HG02884 (cell line): ENCODE results near the gene SUZ12.
"Not testable (repeated sequence)": the region's sequence is repeated elsewhere in the genome, so short reads cannot be mapped to it uniquely, and the experiment has no call there.

Source experiments
- ATAC-seq: cut with Tn5 transposase; IDR thresholded peaks from one replicate; pipeline ENCODE4 v1.9.1; 2021; ENCODE audit warnings: mild to moderate bottlenecking, moderate library complexity; ENCODE audit not compliant: unreplicated experiment

SUZ12 gene

DNA sequence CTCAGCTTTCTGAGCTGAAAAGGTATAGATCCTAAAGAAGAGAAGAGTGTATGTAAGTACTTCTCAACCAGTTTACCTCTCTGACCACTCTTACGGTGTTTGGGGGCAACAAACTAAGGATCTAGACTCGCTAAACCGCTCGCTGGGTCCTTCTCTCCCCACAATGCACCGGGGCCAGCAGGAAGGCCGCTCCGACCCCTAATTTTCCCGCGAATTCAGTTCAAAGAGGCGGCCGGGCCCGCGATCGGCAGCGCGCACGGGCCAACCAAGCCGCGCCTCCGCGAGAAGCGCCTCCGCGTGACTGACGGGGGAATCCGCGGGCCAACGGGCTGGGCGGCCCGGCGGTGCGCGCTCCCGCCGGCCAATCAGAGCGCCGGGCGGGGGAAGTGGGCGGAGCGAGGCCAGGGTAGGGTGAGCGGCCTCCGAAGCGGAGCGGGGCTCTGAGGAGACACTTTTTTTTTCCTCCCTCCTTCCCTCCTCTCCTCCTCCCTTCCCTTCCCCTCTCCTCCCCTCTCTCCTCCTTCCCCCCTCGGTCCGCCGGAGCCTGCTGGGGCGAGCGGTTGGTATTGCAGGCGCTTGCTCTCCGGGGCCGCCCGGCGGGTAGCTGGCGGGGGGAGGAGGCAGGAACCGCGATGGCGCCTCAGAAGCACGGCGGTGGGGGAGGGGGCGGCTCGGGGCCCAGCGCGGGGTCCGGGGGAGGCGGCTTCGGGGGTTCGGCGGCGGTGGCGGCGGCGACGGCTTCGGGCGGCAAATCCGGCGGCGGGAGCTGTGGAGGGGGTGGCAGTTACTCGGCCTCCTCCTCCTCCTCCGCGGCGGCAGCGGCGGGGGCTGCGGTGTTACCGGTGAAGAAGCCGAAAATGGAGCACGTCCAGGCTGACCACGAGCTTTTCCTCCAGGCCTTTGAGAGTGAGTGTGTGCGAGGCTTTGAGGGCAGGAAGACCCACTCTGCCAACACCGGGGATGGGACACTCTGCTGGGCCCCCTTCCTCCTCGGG is at the start of gene SUZ12:
SUZ12 (plus strand) TSS at position 393 of the 995 bp plus-strand sequence; CDS start at position 633, 240 bp downstream.
- ATAC-seq: peak; percentile 93

DNA sequence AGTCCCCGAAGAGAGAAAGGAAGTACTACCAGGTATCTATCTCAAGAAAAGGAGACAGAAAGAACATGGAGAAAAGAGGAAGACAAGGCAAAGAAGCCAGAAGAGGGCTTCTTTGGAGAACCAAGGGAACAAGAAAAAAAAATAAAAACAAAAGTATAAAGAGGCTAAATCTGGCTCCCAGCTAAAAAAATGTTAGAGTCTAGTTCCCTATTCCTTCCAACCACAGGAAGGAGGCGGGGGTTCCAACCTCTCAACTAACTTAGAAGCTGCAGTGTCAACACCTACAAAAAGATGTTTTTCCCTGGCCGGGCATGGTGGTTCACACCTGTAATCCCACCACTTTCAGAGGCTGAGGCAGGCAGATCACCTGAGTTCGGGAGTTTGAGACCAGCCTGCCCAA is 48.7 kb upstream of the SUZ12 start:
- no peak for ATAC-seq

DNA sequence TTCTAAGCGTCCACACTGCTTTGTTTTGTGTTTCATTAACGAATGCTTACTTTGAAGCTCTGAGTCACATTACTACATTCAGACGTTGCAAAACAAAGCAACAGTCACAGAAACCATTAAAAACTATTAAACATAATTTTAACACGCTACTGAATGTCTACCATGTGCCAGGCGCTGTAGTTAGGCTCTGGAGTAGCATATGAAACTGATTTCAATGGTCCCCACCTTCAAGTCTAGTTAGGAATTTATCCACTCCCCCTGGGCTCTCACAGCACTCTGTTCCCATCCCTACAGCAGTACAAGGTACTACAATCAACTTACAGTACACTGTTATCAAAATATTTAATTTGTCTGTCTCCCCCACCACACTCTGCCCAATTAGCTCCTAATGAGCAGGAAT is 35.9 kb upstream of the SUZ12 start:
- no peak for ATAC-seq

DNA sequence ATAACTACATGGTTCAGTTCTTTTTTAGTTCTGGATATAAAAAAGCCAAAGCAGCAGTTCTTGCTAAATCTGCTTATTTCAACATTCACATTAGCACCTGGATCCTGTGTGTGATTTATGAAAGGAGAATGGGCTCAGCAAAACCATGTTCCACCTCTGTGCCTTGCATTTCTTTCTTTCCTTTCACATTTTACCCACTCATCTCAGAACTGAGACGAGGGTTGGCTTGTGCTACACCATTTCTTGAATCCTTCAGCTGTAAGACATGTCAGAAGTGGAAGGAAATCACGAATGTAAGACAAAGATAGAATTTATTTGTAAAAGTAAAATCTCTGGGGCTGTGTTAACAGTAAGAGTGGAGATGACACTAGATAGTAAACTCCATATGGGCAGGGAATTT is 34.1 kb upstream of the SUZ12 start:
- ATAC-seq: no peak

DNA sequence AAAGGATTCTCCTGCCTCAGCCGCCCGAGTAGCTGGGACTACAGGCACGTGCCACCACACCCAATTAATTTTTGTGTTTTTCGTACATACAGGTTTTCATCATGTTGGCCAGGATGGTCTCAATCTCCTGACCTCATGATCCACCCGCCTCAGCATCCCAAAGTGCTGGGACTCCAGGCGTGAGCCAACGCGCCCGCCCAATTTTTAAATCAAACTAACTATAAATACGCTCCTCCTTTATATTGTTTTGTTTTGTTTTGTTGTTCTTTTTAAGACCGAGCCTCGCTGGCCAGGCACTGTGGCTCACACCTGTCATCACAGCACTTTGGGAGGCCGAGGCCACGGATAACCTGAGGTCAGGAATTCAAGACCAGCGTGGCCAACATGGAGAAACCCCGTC is 33.4 kb upstream of the SUZ12 start:
- no peak for ATAC-seq

DNA sequence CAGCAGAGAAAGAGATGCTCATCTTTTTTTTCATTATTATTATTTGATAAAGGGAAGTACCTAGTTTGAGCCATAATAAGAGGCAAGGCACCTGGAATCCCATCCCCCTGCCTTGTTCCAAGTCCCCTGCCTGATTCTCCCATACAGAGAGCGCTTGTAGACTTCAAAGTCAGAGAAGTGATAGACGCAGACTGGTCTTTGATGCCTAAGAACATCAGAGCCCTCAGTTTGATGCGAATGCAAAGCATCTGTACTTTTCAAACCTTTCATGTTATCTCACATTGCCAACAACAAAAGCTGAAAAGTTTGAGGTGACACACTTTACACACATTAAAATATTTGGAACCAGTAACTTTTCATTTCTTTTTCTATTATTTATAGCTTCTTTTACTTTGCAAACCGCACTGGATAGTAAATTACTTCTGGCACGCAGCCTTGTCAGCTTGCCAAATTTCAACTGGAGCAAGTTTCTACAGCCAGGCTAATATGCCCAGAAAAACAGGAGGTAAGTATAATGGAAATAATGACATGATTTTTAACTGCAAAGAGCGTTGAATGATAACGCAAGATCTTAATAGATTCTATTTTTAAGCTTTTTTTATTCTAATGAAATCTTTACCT is 29.4 kb upstream of the SUZ12 start:
- ATAC-seq: no peak

DNA sequence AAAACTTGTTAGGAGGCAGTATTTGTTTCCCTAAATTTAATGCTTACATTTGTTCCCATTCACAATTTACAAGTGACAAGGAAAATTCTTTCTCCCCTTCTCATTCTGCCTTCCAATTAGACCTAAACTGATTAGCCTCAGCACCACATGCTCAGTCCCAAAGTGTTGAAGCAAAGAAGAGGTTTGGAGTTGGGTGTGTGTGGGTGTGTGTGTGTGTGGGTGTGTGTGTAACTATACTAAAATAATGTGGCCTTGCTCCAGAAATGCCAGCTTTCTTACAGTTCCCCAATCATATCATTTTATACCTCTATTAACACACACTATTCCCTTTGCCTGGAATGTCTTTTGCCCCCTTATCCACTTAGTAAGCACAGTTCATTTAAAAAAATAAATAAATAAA is 28.4 kb upstream of the SUZ12 start:
- ATAC-seq: no peak

DNA sequence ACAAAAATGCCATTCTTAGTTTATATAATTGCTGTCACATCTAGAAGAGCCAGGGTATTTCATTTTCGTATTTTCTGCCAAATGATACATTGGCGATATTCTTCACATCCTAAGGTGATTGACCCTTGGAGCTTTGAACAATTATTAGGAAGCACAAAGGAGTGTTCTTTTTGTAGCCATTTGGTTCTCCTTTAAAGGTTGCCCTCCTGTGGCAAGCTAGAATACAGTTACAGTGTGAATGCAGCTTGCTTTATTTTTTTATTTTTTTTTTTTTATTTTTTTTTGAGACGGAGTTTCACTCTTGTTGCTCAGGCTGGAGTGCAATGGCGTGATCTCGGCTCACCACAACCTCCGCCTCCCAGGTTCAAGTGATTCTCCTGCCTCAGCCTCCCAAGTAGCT is 24.1 kb upstream of the SUZ12 start:
- not testable (repeated sequence) for ATAC-seq

DNA sequence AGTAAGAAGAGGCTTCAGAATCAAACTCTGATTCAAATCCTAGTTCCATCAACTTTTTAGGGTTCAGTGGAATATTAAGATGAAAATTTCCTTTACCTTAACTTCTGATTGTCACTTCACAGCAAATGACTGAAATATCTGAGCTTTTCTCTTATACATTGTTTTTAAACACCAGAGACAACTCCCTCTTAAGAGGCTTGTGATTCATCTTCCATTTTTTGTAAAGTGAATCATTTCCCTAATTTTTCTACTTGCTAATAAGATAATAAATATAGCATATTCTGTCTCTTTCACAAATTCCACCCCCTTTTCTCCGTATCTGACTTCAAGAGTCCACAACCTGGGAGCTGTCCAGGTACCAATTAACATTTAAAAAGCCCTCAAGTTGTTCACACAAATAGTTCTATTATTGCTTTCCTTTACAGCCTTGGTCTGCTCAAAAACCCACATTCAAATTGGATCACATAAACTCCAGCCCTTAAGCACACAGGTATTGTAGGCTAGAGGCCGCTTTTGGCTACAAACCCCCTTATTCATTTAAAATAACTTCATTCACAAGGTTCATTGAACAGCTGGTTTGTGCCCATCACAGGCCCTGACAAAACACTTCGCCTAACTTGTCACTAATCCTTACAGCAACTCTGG is 21.2 kb upstream of the SUZ12 start:
- ATAC-seq: no peak

DNA sequence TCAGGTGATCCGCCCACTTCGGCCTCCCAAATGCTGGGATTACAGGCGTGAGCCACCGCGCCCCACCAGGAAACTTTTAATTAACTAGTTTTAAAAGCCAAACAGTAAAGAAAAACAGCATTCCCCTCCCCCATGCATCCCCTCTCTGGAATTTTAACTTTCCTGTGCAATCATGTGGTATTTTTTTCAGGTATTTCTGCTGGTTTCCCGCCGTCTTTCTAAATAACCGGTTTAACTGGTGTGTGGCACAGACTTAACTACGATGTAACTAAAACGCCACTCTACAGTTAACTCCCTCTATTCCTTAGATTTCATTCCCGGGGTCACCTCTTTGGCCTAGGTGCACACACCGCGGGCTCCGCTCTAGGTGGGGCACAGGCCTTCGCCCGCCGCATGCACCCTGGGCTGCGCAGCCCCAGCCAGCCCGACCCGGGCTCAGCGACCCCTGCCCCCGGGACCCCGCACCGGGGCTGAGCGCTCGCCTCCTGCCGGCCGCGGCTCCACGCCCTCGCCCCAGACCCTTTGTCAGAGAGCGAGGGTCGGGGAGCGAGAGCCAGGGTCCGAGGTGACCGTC is 20.2 kb upstream of the SUZ12 start:
- ATAC-seq: no peak

DNA sequence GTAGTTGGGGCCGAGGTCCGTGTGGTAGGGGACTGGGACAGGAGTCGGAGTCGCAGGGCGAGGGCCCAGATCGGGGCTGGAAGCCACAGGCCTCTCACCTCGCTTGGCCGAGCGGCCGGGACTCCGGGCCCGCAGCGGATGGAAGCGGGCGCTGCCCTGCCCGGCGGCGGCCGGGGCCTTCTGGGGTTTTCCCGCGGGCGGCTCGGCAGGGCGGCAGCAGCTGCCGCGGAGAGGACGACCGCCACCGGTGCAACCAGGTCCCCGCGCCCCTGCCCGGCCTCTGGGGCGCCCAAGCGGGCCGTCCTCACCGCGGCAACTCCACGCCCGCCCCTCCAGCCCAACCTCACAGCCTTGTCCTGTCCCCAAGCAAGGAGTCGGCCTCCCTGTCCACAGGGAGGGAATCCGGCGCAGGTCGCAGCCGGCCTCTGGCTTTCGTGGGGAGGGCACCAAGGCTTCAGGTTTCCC is 19.7 kb upstream of the SUZ12 start:
- no peak for ATAC-seq

DNA sequence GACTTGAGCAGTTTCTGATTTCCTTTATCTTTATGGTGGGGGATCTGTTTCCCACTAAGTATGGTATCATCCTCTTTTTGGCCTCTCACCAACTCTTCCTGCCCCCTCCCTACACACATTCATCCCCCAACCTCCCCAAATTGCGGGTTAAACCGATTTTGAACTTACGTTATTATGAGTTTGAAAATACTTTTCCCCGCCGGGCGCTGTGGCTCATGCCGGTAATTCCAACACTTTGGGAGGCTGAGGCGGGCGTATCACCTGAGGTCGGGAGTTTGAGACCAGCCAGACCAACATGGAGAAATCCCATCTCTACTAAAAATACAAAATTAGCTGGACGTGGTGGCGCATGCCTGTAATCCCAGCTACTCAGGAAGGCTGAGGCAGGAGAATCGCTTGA is 19.1 kb upstream of the SUZ12 start:
- ATAC-seq: not testable (repeated sequence)

DNA sequence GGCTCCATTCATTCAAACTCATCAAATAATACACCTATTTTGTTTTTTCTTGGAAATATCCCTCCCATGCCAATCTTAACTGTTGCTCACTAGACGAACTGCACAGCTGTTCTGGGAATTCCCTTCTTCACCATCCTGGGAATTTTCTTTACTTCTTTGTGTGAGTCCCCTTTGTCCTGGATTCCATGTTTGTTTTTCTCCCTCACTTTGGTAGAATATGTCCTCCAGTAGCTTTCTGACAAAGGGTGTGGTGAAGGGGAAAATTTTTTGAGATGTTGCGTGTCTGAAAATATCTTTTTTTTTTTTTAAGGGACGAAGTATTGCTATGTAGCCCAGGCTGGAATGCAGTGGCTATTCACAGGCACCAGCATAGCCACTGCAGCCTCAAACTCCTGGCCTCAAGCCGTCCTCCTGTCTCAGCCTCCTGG is 18.1 kb upstream of the SUZ12 start:
- no peak for ATAC-seq

DNA sequence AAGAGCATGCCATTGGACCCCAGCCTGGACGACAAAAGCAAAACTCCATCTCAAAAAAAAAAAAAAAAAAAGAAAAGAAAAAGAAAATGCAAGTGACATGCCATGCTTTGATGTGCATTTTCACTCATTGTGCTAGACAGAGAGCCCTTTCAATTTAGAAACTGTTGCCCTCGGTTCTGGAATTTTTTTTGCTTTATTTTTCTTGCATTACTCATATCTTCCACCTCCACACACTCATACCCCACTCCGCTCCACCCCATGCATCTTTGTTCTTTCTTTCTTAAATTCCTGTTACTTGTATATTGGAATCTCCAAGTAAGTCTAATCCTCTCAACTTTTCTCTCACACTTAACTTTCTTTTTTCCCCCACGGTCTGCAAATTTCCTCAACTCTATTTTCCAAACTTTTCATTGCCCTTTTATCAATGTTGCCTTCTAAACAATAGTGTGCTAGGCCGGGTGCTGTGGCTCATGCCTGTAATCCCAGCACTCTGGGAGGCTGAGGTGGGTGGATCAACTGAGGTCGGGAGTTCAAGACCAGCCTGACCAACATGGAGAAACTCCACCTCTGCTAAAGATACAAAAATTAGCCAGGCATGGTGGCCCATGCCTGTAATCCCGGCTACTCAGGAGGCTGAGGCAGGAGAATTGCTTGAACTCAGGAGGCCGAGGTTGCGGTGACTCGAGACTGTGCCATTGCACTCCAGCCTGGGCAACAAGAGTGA is 16.8 kb upstream of the SUZ12 start:
- no peak for ATAC-seq

DNA sequence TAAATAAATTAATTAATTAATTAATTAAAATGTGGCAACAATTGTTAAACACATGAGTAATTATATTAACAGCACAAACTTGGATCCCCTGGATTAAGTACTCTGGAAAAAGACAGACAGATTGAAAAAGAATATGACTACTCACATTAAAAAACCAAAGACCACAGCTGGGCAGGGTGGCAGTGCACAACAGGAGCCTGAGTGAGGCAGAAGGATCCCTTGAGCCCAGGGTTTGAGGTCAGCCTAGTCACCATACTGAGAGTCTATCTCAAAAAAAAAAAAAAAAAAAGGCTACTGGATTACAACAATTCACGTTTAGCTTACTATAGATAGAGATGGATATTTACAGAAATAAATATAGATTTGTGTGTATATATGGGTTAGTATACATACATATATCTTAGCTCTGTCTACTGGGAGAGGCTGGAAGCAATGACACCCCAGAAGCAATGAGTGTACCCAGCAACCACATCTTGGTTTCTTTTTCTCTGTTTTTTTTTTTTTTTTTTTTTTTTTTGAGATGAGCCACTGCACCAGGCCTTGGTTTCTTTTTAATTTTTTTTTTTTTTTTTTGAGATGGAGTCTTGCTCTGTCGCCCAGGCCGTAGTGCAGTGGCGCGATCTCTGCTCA is 10.6 kb upstream of the SUZ12 start:
- no peak for ATAC-seq

DNA sequence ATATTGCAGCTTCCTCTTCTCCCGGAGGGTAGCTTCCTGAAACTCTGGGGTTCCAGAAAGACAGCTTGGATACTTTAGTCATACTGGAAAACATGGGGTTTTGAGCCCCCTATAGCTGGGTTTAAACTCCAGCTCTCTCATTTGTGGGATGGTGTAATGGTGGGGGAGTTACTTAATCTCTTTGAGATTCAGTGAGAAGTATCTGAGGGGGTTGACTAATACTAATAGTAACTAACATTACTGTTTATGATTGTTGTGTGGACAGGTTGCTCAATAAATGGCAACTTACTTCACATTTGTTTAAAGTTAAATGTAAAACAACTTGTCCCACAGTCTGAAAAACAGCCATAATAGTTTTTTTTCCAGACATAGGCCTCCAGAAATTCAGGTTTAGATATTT is 5.1 kb upstream of the SUZ12 start:
- ATAC-seq: no peak

DNA sequence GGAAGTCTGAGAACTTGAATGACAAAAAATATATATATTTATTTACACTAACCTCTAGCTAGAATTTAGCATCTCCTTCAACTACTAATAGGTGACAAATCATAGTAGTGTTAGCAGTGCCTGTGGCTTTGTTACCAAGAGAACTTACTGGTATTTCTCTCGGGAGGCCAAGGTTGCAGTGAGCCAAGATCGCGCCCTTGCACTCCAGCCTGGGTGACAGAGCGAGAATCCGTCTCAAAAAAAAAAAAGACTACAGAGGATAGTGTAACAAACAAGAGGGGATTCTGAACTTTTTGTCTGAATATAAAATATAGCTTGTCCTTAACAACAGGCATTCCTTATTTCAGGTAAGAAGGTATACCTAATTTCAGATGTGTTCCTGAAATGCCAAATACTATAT is 1.3 kb upstream of the SUZ12 start:
- ATAC-seq: no peak

DNA sequence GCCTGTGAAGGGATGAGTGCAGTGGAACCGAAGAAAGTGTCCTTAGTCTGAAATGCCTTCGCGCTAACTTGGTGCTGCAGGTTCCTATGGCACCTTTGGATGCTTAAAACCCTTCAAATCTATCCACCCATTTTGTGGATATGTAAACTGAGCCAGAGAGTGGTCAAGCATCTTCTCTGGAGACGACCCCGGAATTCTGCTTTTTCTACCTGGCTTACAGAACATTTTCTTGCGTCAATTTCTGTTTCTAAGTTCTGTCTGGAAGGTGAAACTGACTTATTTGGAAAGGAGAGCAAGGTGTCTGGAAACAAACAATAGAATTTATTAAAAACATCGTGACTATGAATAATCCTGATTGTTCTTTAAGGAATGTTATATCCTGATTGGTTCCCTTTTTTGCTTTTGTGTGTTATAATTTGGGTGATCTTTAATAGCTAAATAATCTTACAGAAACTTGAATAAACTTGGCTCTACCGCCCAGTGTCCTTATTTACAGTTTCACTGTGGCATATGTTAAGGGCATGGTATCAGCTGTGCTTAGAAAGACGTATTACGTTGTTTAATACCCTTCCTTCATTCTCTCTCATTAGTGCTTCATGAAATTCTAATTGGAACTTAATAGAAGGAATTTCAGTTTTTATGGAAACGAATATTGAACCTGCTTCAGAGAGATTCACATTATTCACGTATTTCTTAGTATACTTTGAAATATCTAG is 1.3 kb downstream of the SUZ12 start:
- ATAC-seq: not testable (repeated sequence)

DNA sequence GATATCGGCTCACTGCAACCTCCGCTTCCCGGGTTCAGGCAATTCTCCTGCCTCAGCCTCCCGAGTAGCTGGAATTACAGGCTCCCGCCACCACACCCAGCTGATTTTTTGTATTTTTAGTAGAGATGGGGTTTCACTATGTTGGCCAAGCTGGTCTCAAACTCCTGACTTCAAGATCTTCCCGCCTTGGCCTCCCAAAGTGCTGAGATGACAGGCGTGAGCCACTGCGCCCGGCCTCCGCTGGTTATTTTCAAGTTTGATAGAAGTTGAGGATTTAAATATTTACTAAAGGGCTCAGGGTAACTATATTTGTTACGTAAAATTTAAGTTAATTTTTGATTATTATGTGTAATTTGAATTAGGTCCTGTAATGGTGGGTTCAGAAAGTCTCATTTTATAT is 5.1 kb downstream of the SUZ12 start:
- not testable (repeated sequence) for ATAC-seq
